GM19468 (cell line): ENCODE results near the gene MAST2.
"Not testable (repeated sequence)": the region's sequence is repeated elsewhere in the genome, so short reads cannot be mapped to it uniquely, and the experiment has no call there.

Experiments
- ATAC-seq: cut with Tn5 transposase; IDR thresholded peaks from one replicate; pipeline ENCODE4 v1.9.1; 2021; ENCODE audit warnings: mild to moderate bottlenecking, moderate library complexity, moderate number of reproducible peaks; ENCODE audit not compliant: unreplicated experiment; ENCODE audit errors: extremely low read depth

The MAST2 gene

GRCh38 chr1:45850017-45850416, 46.6 kb downstream of the MAST2 start:
- ATAC-seq = no peak

GRCh38 chr1:45854724-45855123, 51.3 kb downstream of the MAST2 start:
- no peak for ATAC-seq

GRCh38 chr1:45857101-45857700, 53.8 kb downstream of the MAST2 start:
- no peak for ATAC-seq

- ATAC-seq = not testable (repeated sequence)
Observed at GRCh38 chr1:45857755-45858492, 54.5 kb downstream of the MAST2 start.

GRCh38 chr1:45859221-45859620, 55.8 kb downstream of the MAST2 start:
- no peak for ATAC-seq

- no peak for ATAC-seq
Observed at GRCh38 chr1:45862008-45862407, 58.6 kb downstream of the MAST2 start.

- no peak for ATAC-seq
Observed at GRCh38 chr1:45863218-45863617, 59.8 kb downstream of the MAST2 start.

- no peak for ATAC-seq
Observed at GRCh38 chr1:45864167-45865106, 61.0 kb downstream of the MAST2 start.

GRCh38 chr1:45867697-45868348, 64.4 kb downstream of the MAST2 start:
- no peak for ATAC-seq

- ATAC-seq = no peak
Observed at GRCh38 chr1:45868861-45869260, 65.4 kb downstream of the MAST2 start.

GRCh38 chr1:45870500-45870899, 67.1 kb downstream of the MAST2 start:
- ATAC-seq = no peak

GRCh38 chr1:45872173-45872801, 68.9 kb downstream of the MAST2 start:
- ATAC-seq = not testable (repeated sequence)

GRCh38 chr1:45876000-45876617, 72.7 kb downstream of the MAST2 start:
- ATAC-seq = no peak

GRCh38 chr1:45877264-45877663, 73.9 kb downstream of the MAST2 start:
- ATAC-seq = no peak

- no peak for ATAC-seq
Observed at GRCh38 chr1:45879885-45880598, 76.6 kb downstream of the MAST2 start.

GRCh38 chr1:45880930-45881329, 77.5 kb downstream of the MAST2 start:
- no peak for ATAC-seq

GRCh38 chr1:45883658-45884057, 80.2 kb downstream of the MAST2 start:
- ATAC-seq = no peak

- ATAC-seq = no peak
Observed at GRCh38 chr1:45884700-45885099, 81.3 kb downstream of the MAST2 start.

GRCh38 chr1:45886229-45886628, 82.8 kb downstream of the MAST2 start:
- no peak for ATAC-seq
